NT2/D1 (cell line): ENCODE measurements around the gene HEATR5A.

Experiments
- DNase-seq: peaks from one replicate; pipeline ENCODE4 v3.0.0-alpha.2; 2011; ENCODE audit warnings: low read depth, low spot score
- H3K27me3 ChIP-seq: 2 replicates; pipeline ENCODE4 v1.6.0; 2011; ENCODE audit warnings: mild to moderate bottlenecking; ENCODE audit not compliant: insufficient read length, insufficient read depth
- H3K36me3 ChIP-seq: 2 replicates; pipeline ENCODE4 v1.6.1; 2011; ENCODE audit warnings: mild to moderate bottlenecking, low read length, mixed read lengths; ENCODE audit not compliant: insufficient read depth, insufficient read length
- H3K4me1 ChIP-seq: 2 replicates; pipeline ENCODE4 v1.5.1; 2011; ENCODE audit not compliant: insufficient read depth, insufficient read length
- H3K4me3 ChIP-seq: 2 replicates; pipeline ENCODE4 v1.5.1; 2011; ENCODE audit warnings: low read depth; ENCODE audit not compliant: insufficient read length
- H3K9ac ChIP-seq: 2 replicates; pipeline ENCODE4 v1.6.0; 2011; ENCODE audit warnings: low read depth; ENCODE audit not compliant: insufficient read length
- H3K9me3 ChIP-seq: 2 replicates; pipeline ENCODE4 v1.5.1; 2011; ENCODE audit warnings: mild to moderate bottlenecking, low read length; ENCODE audit not compliant: insufficient read depth
- SUZ12 ChIP-seq: IDR thresholded peaks from 2 replicates; pipeline ENCODE4 v1.6.1; 2011; ENCODE audit not compliant: insufficient read length, insufficient read depth; ENCODE audit errors: extremely low read depth
- YY1 ChIP-seq: IDR thresholded peaks from 2 replicates; pipeline ENCODE4 v1.6.1; 2011; ENCODE audit not compliant: insufficient read length, insufficient read depth
- ZNF274 ChIP-seq: IDR thresholded peaks from 2 replicates; pipeline ENCODE4 v1.6.1; 2011; ENCODE audit warnings: mild to moderate bottlenecking, low read depth, low read length

Gene HEATR5A

DNA sequence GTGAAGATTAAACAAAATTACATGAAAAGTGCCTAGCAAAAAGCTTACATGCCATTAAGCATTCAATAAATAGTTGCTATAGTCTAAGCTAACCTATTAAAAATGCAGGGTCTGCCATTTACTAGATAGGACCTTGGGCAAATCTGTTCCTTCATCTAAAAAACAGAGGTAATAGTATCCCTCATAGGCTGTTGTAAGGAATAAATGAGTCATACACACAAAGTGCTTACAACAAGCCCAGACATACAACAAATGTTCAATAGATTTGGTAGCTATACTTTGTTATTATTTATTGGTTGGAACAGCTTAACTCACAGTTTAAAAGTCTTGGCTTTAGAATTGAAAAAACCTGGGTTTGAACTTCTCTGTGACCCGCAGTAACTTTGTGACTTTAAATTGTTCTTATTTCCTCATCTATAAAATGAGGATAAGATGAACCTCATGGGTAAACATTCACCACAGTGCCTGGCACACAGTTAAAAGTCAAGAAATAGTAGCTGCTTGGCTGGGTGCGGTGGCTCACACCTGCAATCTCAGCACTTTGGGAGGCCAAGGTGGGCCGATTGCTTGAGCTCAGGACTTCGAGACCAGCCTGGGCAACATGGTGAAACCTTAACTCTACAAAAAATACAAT, 24.7 kb downstream of the HEATR5A start:
- Histone ChIP-seq H3K36me3 (peaks cover 29% of the 10 kb centered on the region), H3K27me3 (no peaks in the 10 kb centered on the region), H3K9ac (no peak overlapping the region), H3K9me3 (no peaks in the 10 kb centered on the region), H3K4me3 (no peak overlapping the region), H3K4me1 (no peaks in the 10 kb centered on the region)
- DNase-seq: no peak
- no peak for TF ChIP-seq ZNF274

- Histone ChIP-seq H3K9me3 (no peaks in the 10 kb centered on the region), H3K27me3 (no peaks in the 10 kb centered on the region), H3K4me3 (no peak overlapping the region), H3K36me3 (peaks cover 31% of the 10 kb centered on the region), H3K4me1 (no peaks in the 10 kb centered on the region), H3K9ac (no peak overlapping the region)
- DNase-seq: no peak
- TF ChIP-seq SUZ12 (no peak), YY1 (no peak), ZNF274 (no peak)
These were observed 25.2 kb downstream of the HEATR5A start for GRCh38 chr14:31395119-31395518.

- TF ChIP-seq ZNF274 (no peak), SUZ12 (no peak), YY1 (no peak)
- Histone ChIP-seq H3K4me1 (no peaks in the 10 kb centered on the region), H3K4me3 (no peak overlapping the region), H3K9me3 (no peaks in the 10 kb centered on the region), H3K36me3 (peaks cover 21% of the 10 kb centered on the region), H3K9ac (no peak overlapping the region), H3K27me3 (no peaks in the 10 kb centered on the region)
- no peak for DNase-seq
These were observed 28.3 kb downstream of the HEATR5A start for GRCh38 chr14:31391977-31392503.

- DNase-seq: no peak
- Histone ChIP-seq H3K27me3 (no peaks in the 10 kb centered on the region), H3K9ac (no peak overlapping the region), H3K9me3 (no peaks in the 10 kb centered on the region), H3K4me3 (no peak overlapping the region), H3K36me3 (peaks cover 25% of the 10 kb centered on the region), H3K4me1 (no peaks in the 10 kb centered on the region)
- no peak for TF ChIP-seq YY1
- TF ChIP-seq ZNF274: no peak
- no peak for TF ChIP-seq SUZ12
These were observed 28.9 kb downstream of the HEATR5A start for GRCh38 chr14:31391473-31391872.

- Histone ChIP-seq H3K27me3 (no peaks in the 10 kb centered on the region), H3K4me1 (no peaks in the 10 kb centered on the region), H3K36me3 (peaks cover 22% of the 10 kb centered on the region), H3K4me3 (no peak overlapping the region), H3K9me3 (no peaks in the 10 kb centered on the region), H3K9ac (no peak overlapping the region)
- DNase-seq: no peak
- TF ChIP-seq ZNF274: no peak
- no peak for TF ChIP-seq SUZ12
- no peak for TF ChIP-seq YY1
These were observed 30.4 kb downstream of the HEATR5A start for GRCh38 chr14:31389946-31390345.

- Histone ChIP-seq H3K4me1 (no peaks in the 10 kb centered on the region), H3K9ac (no peak overlapping the region), H3K27me3 (no peaks in the 10 kb centered on the region), H3K9me3 (no peaks in the 10 kb centered on the region), H3K4me3 (no peak overlapping the region), H3K36me3 (peaks cover 18% of the 10 kb centered on the region)
- no peak for DNase-seq
- no peak for TF ChIP-seq SUZ12
- no peak for TF ChIP-seq YY1
- TF ChIP-seq ZNF274: no peak
These were observed 31.5 kb downstream of the HEATR5A start for GRCh38 chr14:31388687-31389413.

DNA sequence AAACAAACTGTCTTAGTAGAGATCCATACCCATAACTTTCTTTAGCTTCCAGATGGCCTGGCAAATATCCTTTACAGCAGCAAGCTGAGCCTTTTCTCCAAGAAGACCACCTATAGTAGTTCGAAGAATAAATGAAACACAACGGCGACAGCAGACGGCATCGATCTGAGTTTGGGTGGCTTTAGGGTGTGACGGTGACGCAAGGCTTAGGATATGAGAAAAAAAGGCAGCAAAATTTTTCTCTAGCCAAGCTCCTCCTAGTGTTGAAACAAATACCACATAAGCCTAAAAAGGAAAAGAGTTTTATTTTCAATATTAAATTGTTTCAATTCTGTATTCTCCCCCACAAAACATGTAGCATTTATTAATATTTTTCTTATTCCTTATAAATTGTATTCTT, 33.3 kb downstream of the HEATR5A start:
- Histone ChIP-seq H3K4me3 (no peak overlapping the region), H3K9ac (no peak overlapping the region), H3K4me1 (no peaks in the 10 kb centered on the region), H3K36me3 (peaks cover 25% of the 10 kb centered on the region), H3K9me3 (no peaks in the 10 kb centered on the region), H3K27me3 (no peaks in the 10 kb centered on the region)
- DNase-seq: no peak
- TF ChIP-seq ZNF274 (no peak), YY1 (no peak), SUZ12 (no peak)

- no peaks in the 10 kb centered on the region for H3K9me3 ChIP-seq
- TF ChIP-seq YY1: no peak
- TF ChIP-seq ZNF274: no peak
- no peak for TF ChIP-seq SUZ12
- no peaks in the 10 kb centered on the region for H3K4me1 ChIP-seq
- no peaks in the 10 kb centered on the region for H3K27me3 ChIP-seq
- no peak overlapping the region for H3K9ac ChIP-seq
- H3K36me3 ChIP-seq: peaks cover 21% of the 10 kb centered on the region
- no peak overlapping the region for H3K4me3 ChIP-seq
- no peak for DNase-seq
These were observed 34.1 kb downstream of the HEATR5A start for GRCh38 chr14:31386271-31386670.
